Tibial nerve (tissue), 4 donors: Measurements from ENCODE around the gene SLC44A3.

Experiments
- CTCF ChIP-seq, 5 experiments: fragments of 200-600 bp in 3 of 5; fragments of 450-650 bp in 2 of 5; sonication (generic) in 3 of 5; IDR thresholded peaks; one replicate each; pipeline ENCODE4 v1.5.1; 2016 to 2019; ENCODE audit warnings: antibody characterized with exemption in 5 of 5, mild to moderate bottlenecking in 3 of 5, moderate library complexity in 2 of 5
- EP300 ChIP-seq, 2 donors: sonication (generic); formaldehyde crosslinking; IDR thresholded peaks; one replicate each; pipeline ENCODE4 v1.6.1; 2017; ENCODE audit warnings: antibody characterized with exemption in 2 of 2, mild to moderate bottlenecking in 1 of 2
- POLR2A ChIP-seq, 2 donors: fragments of 450-650 bp; IDR thresholded peaks; one replicate each; pipeline ENCODE4 v1.6.1; 2017; ENCODE audit warnings: antibody characterized with exemption in 2 of 2, mild to moderate bottlenecking in 2 of 2, moderate library complexity in 2 of 2

- no peak for TF ChIP-seq CTCF (IDR thresholded peaks at IDR 0.05)
- no peak for TF ChIP-seq EP300 (IDR thresholded peaks at IDR 0.05)
- TF ChIP-seq POLR2A (IDR thresholded peaks at IDR 0.05): no peak
These were observed 35.1 kb downstream of the SLC44A3 start for GRCh38 chr1:94855307-94855700.
